Upper lobe of right lung (tissue), 1 donor: ENCODE results near the gene ITPRID2. TPM values are rescaled to one million over a fixed set of nuclear protein-coding genes. Genes with fewer than 3 reads are reported as not detected.

ENCODE experiments used
- ATAC-seq: fragments of 200-7000 bp; cut with Tn5 transposase; one replicate; pipeline ENCODE4 v1.9.1; 2020; ENCODE audit warnings: mild to moderate bottlenecking, moderate library complexity
- DNase-seq: peaks from one replicate; pipeline ENCODE4 v3.0.0-alpha.2; 2020
- H3K27ac ChIP-seq: fragments of 200-600 bp; one replicate; pipeline ENCODE4 v1.8.0; 2022
- H3K27me3 ChIP-seq: fragments of 200-600 bp; one replicate; pipeline ENCODE4 v1.8.0; 2022; ENCODE audit warnings: mild to moderate bottlenecking
- H3K36me3 ChIP-seq: fragments of 200-600 bp; one replicate; pipeline ENCODE4 v1.8.0; 2022
- H3K4me1 ChIP-seq: fragments of 200-600 bp; one replicate; pipeline ENCODE4 v1.8.0; 2022
- H3K4me3 ChIP-seq: fragments of 200-600 bp; one replicate; pipeline ENCODE4 v1.8.0; 2022; ENCODE audit warnings: mild to moderate bottlenecking
- H3K9me3 ChIP-seq: fragments of 200-600 bp; one replicate; pipeline ENCODE4 v1.8.0; 2022
- intact Hi-C: fragments of 100-400 bp; cut with DNase I; formaldehyde crosslinking; loops from one replicate; pipeline ENCODE4 v1.11.0; 2022
- total RNA-seq: library from RNA; stranded (reverse); fragmentation: NEBNext Ultra II Directional; extraction: Animal tissue kit (Norgen Biotek cat#: 25700); gene quantifications from one replicate; pipeline ENCODE4 v1.2.1, GENCODE V29; 2021
- TF ChIP-seq, protein P1 (sequence below): fragments of 200-600 bp; IDR thresholded peaks from one replicate; pipeline ENCODE4 v1.8.0; 2022; ENCODE audit warnings: antibody characterized with exemption
- donor health status: DM: no; HTN: yes; CAD: no; lungs with severe emphysema.

ITPRID2 gene
- total RNA-seq, 1 donor from 2014 or later: 242 TPM

GRCh38 chr2:181890271-181890670 is 1.3 kb upstream of the ITPRID2 start:
- H3K27me3 ChIP-seq: no peaks in the 10 kb centered on the region
- H3K9me3 ChIP-seq: no peaks in the 10 kb centered on the region
- H3K27ac ChIP-seq: no peak overlapping the region
- H3K4me3 ChIP-seq: no peak overlapping the region
- intact Hi-C loops: no loop called here
- no peak for DNase-seq
- no peak for ATAC-seq
- TF ChIP-seq, protein P1, sequence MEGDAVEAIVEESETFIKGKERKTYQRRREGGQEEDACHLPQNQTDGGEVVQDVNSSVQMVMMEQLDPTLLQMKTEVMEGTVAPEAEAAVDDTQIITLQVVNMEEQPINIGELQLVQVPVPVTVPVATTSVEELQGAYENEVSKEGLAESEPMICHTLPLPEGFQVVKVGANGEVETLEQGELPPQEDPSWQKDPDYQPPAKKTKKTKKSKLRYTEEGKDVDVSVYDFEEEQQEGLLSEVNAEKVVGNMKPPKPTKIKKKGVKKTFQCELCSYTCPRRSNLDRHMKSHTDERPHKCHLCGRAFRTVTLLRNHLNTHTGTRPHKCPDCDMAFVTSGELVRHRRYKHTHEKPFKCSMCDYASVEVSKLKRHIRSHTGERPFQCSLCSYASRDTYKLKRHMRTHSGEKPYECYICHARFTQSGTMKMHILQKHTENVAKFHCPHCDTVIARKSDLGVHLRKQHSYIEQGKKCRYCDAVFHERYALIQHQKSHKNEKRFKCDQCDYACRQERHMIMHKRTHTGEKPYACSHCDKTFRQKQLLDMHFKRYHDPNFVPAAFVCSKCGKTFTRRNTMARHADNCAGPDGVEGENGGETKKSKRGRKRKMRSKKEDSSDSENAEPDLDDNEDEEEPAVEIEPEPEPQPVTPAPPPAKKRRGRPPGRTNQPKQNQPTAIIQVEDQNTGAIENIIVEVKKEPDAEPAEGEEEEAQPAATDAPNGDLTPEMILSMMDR: no peak
- peaks cover 27% of the 10 kb centered on the region for H3K4me1 ChIP-seq
- peaks cover 3% of the 10 kb centered on the region for H3K36me3 ChIP-seq

DNA sequence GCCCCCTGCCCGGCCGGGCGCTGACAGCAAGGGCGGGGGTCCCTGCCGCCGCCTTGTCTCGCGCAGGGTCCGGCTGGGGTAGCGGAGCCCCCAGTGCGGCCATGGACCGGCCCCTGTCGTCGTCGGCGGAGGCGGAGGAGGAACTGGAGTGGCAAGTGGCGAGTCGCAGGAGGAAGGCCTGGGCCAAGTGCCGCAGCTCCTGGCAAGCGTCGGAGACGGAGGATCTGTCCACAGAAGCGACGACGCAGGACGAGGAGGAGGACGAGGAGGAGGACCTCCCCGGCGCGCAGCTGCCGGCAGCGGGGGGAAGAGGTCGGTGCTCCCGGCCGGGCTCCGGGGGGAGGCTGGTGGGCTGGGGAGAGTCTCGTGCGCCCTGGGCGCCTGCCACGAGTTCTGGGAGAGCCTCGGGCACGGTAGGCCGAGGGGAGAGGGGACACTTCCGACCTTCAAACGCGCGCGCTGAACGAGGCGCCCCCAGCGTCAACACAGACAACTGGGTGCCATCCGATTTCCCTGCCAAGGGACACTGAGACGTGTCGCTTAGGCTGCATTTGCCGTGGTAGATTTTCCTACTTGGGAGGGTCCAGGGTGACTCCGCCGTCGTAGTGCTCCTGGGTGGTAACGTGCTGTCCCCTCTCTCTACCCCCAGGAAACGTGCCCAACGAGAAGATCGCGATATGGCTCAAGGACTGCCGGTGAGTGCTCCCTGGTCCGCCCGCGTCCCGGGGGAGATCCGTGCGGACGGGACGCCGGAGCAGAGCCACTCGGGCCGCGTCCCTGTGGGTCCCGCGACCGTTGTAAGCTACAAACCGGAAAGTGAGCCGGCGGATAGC is 652 bp downstream of the ITPRID2 start:
- peaks cover 3% of the 10 kb centered on the region for H3K36me3 ChIP-seq
- ATAC-seq (peak; percentile 78), DNase-seq (peak; percentile 92)
- H3K9me3 ChIP-seq: no peaks in the 10 kb centered on the region
- H3K4me1 ChIP-seq: peaks cover 40% of the 10 kb centered on the region
- TF ChIP-seq, protein P1: peak; percentile 12
- peak overlapping the region; percentile 97 for H3K27ac ChIP-seq
- H3K4me3 ChIP-seq: peak overlapping the region; percentile 77
- intact Hi-C loops: no loop called here
- no peaks in the 10 kb centered on the region for H3K27me3 ChIP-seq

GRCh38 chr2:181892799-181893435 is 1.4 kb downstream of the ITPRID2 start:
- intact Hi-C loops: no loop called here
- TF ChIP-seq, protein P1: no peak
- no peak for ATAC-seq
- H3K36me3 ChIP-seq: peaks cover 3% of the 10 kb centered on the region
- DNase-seq: no peak
- H3K4me3 ChIP-seq: peak overlapping the region; percentile 77
- H3K27me3 ChIP-seq: no peaks in the 10 kb centered on the region
- H3K27ac ChIP-seq: peak overlapping the region; percentile 97
- no peaks in the 10 kb centered on the region for H3K9me3 ChIP-seq
- H3K4me1 ChIP-seq: peaks cover 44% of the 10 kb centered on the region

DNA sequence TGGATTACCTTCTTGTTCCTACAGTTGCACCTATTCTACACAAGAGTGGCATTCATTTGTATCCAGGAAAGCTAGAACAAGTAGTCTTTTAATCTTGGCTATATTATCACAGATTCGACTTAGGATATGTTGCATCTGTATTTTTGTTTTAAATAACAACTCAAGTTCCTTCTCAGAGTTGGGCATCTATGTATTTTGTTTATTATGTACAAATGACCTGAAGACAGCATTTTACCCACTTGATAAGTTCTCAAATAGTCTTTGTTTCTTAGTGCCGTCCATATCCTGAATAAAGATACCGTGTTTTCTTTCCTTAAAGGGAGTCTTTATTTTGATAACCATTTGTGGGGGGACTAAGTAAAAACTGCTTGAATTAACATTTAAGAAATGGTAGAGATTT is 2.9 kb downstream of the ITPRID2 start:
- Histone ChIP-seq H3K4me3 (peak overlapping the region; percentile 77), H3K36me3 (peaks cover 9% of the 10 kb centered on the region), H3K27ac (peak overlapping the region; percentile 97), H3K4me1 (peaks cover 48% of the 10 kb centered on the region), H3K9me3 (no peaks in the 10 kb centered on the region), H3K27me3 (no peaks in the 10 kb centered on the region)
- intact Hi-C loops: no loop called here
- no peak for DNase-seq
- TF ChIP-seq, protein P1: no peak
- no peak for ATAC-seq

GRCh38 chr2:181895818-181896217 is 4.3 kb downstream of the ITPRID2 start:
- no peaks in the 10 kb centered on the region for H3K9me3 ChIP-seq
- H3K27me3 ChIP-seq: no peaks in the 10 kb centered on the region
- H3K4me1 ChIP-seq: peaks cover 55% of the 10 kb centered on the region
- intact Hi-C loops: no loop called here
- H3K36me3 ChIP-seq: peaks cover 23% of the 10 kb centered on the region
- ATAC-seq: no peak
- TF ChIP-seq, protein P1: no peak
- peak overlapping the region; percentile 77 for H3K4me3 ChIP-seq
- DNase-seq: no peak
- H3K27ac ChIP-seq: peak overlapping the region; percentile 27
